GM20431 (cell line): ENCODE results near the gene RNF44.

Experiments used
- in situ Hi-C: fragments of 300-500 bp; cut with MseI, MboI; formaldehyde crosslinking; loops from one replicate; pipeline ENCODE4 v1.15.0; 2020; ENCODE audit warnings: low sequenced_read_pairs; ENCODE audit not compliant: unreplicated experiment

The RNF44 gene

GRCh38 chr5:176537554-176538229, 490 bp upstream of the RNF44 start:
- in situ Hi-C loops, result no loop called here

- in situ Hi-C loops, result no loop called here
Observed at GRCh38 chr5:176536132-176536901, 885 bp downstream of the RNF44 start.

- in situ Hi-C loops, result no loop called here
Observed at GRCh38 chr5:176535664-176536131, 1.5 kb downstream of the RNF44 start.

- in situ Hi-C loops, result no loop called here
Observed at GRCh38 chr5:176535101-176535663, 2.0 kb downstream of the RNF44 start.

GRCh38 chr5:176534640-176535039, 2.6 kb downstream of the RNF44 start:
- in situ Hi-C loops, result no loop called here

GRCh38 chr5:176533894-176534611, 3.1 kb downstream of the RNF44 start:
- in situ Hi-C loops, result no loop called here

GRCh38 chr5:176533390-176533789, 3.8 kb downstream of the RNF44 start:
- in situ Hi-C loops, result no loop called here

GRCh38 chr5:176532795-176533194, 4.4 kb downstream of the RNF44 start:
- in situ Hi-C loops, result no loop called here

GRCh38 chr5:176531902-176532493, 5.2 kb downstream of the RNF44 start:
- in situ Hi-C loops, result no loop called here

- in situ Hi-C loops, result no loop called here
Observed at GRCh38 chr5:176530983-176531901, 6.0 kb downstream of the RNF44 start.

GRCh38 chr5:176530393-176530982, 6.7 kb downstream of the RNF44 start:
- in situ Hi-C loops, result no loop called here

- in situ Hi-C loops, result no loop called here
Observed at GRCh38 chr5:176529741-176530141, 7.5 kb downstream of the RNF44 start.

GRCh38 chr5:176529116-176529740, 8.0 kb downstream of the RNF44 start:
- in situ Hi-C loops, result no loop called here

GRCh38 chr5:176528761-176529115, 8.5 kb downstream of the RNF44 start:
- in situ Hi-C loops, result no loop called here

- in situ Hi-C loops, result no loop called here
Observed at GRCh38 chr5:176528301-176528700, 8.9 kb downstream of the RNF44 start.

- in situ Hi-C loops, result no loop called here
Observed at GRCh38 chr5:176527246-176528222, 9.7 kb downstream of the RNF44 start.

GRCh38 chr5:176526462-176526861, 10.7 kb downstream of the RNF44 start:
- in situ Hi-C loops, result no loop called here
